Activated gamma-delta T cell treated with Interleukin-2 at 50 U/mL for 16 hours (primary cell): Measurements from ENCODE around the gene CEP170.
"Not testable (repeated sequence)": the region's sequence is repeated elsewhere in the genome, so short reads cannot be mapped to it uniquely, and the experiment has no call there.

Source experiments
- DNase-seq: peaks from one replicate; pipeline ENCODE4 v3.0.0-alpha.2; 2020

Gene CEP170

GRCh38 chr1:243230914-243231313, 24.2 kb downstream of the CEP170 start:
- no peak for DNase-seq

GRCh38 chr1:243229526-243229925, 25.6 kb downstream of the CEP170 start:
- no peak for DNase-seq

GRCh38 chr1:243227622-243228021, 27.5 kb downstream of the CEP170 start:
- no peak for DNase-seq

GRCh38 chr1:243218059-243218458, 37.0 kb downstream of the CEP170 start:
- no peak for DNase-seq

GRCh38 chr1:243217349-243217748, 37.7 kb downstream of the CEP170 start:
- no peak for DNase-seq

GRCh38 chr1:243216741-243217140, 38.3 kb downstream of the CEP170 start:
- no peak for DNase-seq

- DNase-seq, result not testable (repeated sequence)
Measured at GRCh38 chr1:243215276-243215875, 39.7 kb downstream of the CEP170 start.

GRCh38 chr1:243213045-243213787, 41.9 kb downstream of the CEP170 start:
- no peak for DNase-seq

- not testable (repeated sequence) for DNase-seq
Measured at GRCh38 chr1:243211984-243212383, 43.1 kb downstream of the CEP170 start.

GRCh38 chr1:243205026-243205501, 50.0 kb downstream of the CEP170 start:
- not testable (repeated sequence) for DNase-seq

GRCh38 chr1:243204336-243204735, 50.7 kb downstream of the CEP170 start:
- not testable (repeated sequence) for DNase-seq

- not testable (repeated sequence) for DNase-seq
Measured at GRCh38 chr1:243203196-243203595, 51.9 kb downstream of the CEP170 start.

GRCh38 chr1:243201316-243201715, 53.8 kb downstream of the CEP170 start:
- not testable (repeated sequence) for DNase-seq

- not testable (repeated sequence) for DNase-seq
Measured at GRCh38 chr1:243197524-243197923, 57.6 kb downstream of the CEP170 start.

GRCh38 chr1:243193330-243193729, 61.8 kb downstream of the CEP170 start:
- DNase-seq, result not testable (repeated sequence)

GRCh38 chr1:243186201-243186995, 68.7 kb downstream of the CEP170 start:
- DNase-seq, result not testable (repeated sequence)

GRCh38 chr1:243184787-243185186, 70.3 kb downstream of the CEP170 start:
- not testable (repeated sequence) for DNase-seq

- not testable (repeated sequence) for DNase-seq
Measured at GRCh38 chr1:243183661-243184060, 71.4 kb downstream of the CEP170 start.

- DNase-seq, result not testable (repeated sequence)
Measured at GRCh38 chr1:243183176-243183575, 71.9 kb downstream of the CEP170 start.

- DNase-seq, result no peak
Measured at GRCh38 chr1:243179720-243180119, 75.4 kb downstream of the CEP170 start.

GRCh38 chr1:243177792-243178191, 77.3 kb downstream of the CEP170 start:
- DNase-seq, result not testable (repeated sequence)

- DNase-seq, result not testable (repeated sequence)
Measured at GRCh38 chr1:243173758-243174369, 81.2 kb downstream of the CEP170 start.

- not testable (repeated sequence) for DNase-seq
Measured at GRCh38 chr1:243164911-243165310, 90.2 kb downstream of the CEP170 start.
